ENCODE data around the gene FCHSD2.
"Not testable (repeated sequence)": the region's sequence is repeated elsewhere in the genome, so short reads cannot be mapped to it uniquely, and the experiment has no call there.

FCHSD2 gene

DNA sequence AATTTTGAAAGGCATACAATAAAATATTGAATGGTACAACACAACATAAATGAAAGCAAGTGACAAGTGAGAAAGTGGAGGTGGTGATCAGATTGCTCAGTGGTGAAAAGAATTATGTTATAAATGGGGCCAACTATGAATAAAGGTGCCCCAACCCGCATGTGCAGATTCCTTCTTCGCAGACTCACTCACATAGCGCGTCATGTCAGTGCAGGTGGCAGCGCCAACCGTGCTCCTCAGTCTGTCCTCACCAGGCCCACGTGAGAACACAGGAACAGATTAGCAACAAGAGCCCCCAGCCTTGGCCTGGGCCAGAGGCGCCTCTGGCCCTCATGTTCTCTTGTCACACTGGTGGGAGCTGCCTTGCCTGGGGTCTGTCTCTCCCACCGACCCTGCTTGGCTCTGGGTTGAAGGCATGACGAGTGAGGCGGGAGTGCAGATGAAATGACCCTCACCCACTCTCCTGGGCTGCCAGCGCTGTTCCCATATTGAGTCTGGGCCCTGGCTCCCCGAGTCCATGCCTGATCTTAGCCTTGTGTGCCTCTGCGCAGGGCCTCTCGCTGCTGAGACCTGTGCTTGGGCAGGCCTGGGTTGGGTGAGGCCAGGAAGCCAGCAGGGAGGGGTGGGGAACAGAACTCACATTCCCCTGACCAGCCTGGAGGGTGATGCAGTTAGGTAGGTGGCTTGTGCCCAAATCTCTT, 321.5 kb downstream of the FCHSD2 start:
- DNase-seq (ENCODE audit: low spot score): no peak

DNA sequence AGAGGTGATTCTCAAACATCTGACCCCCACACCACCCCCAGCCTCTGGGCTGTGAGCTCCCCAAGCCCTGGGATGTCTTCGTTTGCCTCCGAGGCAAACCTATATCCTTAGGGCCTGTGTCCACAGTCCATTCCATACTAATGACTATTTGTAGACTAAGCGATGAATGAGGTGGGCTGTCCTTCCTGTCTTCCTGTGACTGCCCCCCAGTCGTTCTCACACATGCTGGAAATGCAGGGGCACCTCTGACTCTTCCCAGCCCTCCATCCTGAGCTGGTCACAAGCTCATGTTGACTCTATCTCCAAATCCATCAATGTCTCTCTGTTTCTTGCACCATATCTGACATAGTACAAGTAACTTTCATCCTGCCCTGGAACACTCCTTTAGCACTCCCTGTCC, 323.1 kb downstream of the FCHSD2 start:
- DNase-seq (ENCODE audit: low spot score): no peak

DNA sequence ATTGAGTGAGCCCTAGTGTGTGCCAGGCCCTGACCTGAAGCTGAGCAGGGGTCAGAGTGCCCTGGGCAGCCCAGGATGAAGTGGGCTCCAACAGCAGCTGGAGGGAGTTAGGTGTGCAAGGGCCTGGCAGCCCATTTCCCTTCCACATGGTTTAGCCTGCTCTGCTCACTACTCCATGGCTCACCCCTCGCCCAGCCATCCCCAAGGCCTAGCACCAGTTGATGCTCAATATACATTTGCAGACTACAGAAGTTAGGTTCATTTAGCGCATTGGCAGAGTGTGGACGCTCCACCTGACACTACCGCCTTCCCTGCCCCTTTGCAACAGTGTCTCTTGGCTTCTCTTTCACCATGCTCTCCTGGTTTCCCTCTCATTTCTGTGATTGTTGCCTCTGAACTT, 324.2 kb downstream of the FCHSD2 start:
- DNase-seq (ENCODE audit: low spot score): no peak

DNA sequence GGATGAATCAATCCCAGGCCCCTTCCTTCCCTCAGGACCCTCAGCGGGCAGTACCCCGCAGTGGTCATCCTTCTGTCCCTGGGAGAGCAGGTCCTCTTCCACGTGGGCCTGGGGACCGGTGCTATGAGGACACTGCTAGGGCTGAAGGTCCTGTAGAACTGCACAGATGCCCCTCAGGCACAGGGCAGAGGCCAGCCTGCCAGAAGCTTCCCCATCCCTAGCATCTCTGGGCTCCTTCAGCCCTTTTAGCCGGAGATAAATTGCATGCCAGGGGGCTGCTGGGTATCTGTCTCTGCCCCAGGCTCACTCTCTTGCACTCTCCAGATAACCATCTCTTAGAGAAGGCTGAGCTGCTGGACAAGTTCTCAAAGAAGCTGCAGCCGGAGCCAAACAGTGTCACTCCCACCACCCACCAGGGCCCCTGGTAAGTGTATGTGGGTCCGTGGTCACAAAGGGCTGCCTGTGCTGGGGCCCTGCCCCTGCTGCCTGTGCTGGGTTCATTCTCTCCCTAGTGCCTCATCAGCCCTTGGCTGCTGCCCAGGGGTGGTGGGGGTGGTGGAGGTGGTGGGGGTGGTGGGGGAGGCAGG, 325.6 kb downstream of the FCHSD2 start:
- no peak for DNase-seq (ENCODE audit: low spot score)

DNA sequence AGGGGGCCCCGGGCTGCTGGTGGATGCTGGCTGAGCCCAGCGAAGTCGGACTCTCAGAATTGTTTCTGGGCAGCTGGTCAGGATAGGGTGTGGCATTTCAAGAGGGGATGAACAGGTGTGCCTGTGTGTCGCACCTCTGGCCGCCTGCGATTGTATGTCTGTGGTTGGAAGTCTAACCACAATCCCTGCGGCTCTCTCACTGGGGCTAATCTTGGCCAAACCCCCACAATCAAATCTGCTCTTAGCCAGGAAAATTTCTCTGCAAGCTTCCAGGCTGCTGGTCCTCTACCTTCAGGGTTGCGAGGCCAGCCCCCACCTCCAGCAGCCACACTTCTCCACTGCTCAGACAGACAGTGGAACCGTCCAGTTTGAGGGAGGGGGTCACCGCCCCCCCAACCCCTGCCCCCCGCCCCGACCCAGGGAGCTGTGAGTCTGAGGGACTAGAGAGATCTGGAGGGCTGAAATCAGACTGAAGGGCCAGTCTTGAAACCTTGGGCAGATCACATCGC, 327.0 kb downstream of the FCHSD2 start:
- no peak for DNase-seq (ENCODE audit: low spot score)

DNA sequence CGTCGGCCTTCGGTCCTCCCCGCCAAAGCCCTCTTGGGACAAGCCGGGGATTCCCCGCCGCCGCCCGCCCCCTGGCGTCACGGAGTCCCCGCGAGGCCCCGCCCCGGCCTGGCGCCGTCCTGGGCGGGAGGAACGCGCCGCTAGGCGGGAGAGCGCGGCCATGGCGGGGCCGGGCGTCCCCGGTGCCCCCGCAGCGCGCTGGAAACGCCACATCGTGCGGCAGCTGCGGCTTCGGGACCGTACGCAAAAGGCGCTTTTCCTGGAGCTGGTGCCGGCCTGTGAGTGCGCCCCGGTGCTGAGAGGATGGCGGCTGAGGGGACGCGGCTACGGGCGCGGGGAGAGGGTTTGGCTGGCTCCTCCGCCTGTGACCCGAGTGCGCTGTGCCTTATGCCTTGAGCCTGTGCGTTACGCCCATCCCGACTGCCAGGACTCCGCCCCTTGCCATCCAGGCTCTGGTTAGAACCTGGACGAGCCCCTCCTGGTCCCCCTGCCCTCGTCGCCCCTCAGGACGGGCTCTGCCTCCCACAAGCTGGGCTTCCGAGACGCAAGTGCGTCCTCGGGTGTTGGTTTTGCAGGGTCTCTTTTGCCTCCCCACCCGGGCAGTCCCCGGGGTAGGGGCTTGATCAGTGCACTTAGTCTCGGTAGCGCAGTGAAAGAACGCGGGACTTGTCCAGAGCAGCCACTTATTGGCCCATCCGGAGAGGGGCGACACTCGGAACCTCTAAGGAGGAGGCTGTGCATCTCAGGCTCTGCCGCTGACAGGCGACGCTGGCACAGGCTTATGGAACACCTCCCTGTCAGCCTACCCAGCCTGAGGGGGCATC, 327.6 kb downstream of the FCHSD2 start, which contains the start of gene ATG16L2:
Gene ATG16L2, plus strand, starts transcription at position 126 of the 824 bp plus-strand sequence. Its CDS starts 35 bp downstream, at position 161.
- peak; percentile 91 for DNase-seq (ENCODE audit: low spot score)

DNA sequence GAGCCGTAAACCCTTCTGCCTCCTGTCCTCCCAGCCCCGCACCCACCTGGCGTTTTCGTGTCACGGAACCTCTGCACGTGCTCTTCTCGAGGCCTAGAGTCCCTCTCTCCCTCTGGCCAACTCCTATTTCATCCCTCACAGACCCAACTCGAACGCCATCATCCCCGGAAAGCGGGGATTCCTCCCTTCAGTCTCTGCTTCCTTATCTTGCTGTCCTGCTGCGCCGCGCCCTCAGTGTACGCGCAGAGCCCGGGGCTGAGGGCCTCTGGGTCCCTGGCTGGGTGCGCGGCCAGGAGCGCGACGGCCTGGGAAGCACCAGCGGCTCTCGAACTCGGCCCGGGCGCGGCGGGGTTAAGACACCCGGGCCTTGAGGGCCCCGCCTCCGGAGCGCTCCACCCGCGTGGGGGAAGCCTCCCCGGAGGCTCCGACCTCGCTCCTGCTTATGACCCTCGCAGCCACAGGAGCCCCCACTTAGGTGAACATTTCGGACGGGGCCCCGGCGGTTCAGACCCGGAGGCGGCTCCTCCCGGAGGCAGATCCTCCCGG, 328.3 kb downstream of the FCHSD2 start:
- DNase-seq (ENCODE audit: low spot score): peak; percentile 88

DNA sequence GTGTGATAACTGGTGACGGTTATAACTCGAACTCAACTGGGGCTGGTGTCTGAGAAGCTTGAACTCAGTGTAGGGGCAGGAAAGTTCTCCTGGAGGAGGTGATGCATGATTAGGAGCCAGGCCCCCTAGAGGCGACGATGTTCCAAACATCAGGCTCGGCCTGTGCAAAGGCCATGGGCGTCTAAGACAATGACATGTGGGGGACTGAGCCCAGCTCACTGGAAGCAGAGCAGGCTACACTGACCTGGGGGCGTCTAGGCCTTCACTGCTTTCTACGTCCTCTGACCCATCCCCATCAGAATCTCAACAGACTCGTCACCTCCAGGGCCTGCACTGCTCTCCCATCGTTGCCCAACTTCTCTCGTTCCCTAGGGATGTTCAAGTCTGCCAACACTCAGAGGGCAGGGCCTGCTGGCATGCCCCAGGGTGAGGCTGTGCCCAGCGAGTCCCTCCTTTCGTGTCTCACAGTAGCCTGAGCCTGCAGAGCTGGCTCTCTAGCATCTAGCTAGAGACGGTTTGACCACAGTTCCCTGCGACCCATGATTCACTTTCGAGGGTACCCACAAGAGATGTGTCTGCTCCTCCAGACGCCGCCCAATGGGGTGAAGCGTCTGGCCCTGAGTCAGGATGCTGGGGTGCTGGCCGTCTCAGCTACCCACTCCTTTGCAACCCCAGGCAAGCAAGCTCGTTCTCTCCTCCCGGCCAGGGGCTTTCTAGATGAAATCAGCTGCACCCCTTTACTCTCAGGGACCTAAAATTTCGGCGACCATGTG, 329.0 kb downstream of the FCHSD2 start:
- no peak for DNase-seq (ENCODE audit: low spot score)

DNA sequence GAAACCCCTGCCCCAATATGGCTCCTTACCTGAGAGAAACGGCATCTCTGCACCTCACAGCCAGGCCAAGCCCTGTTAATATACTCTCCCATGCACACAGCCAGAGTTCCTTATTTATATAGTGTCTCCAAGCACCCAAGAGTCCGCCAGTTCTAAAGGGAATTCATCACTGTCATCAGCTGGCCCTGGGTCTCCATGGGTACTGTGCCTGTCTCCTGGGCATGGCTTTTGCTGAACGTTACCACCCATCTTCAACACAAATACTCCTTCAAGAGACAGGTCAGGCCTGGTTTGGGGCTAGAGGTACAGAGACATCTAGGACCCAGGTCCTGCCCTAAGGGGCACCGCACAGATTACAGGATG, 329.5 kb downstream of the FCHSD2 start:
- no peak for DNase-seq (ENCODE audit: low spot score)

DNA sequence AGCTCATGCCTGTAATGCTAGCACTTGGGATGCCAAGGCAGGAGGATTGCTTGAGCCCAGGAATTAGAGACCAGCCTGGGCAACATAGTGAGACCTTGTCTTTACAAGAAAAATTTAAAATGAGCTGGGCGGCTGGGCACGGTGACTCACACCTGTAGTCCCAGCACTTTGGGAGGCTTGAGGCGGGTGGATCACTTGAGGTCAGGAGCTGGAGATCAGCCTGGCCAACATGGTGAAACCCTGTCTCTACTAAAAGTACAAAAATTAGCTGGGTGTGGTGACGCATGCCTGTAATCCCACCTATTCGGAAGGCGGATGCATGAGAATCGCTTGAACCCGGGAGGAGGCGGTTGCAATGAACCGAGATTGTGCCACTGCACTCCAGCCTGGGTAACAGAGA, 330.4 kb downstream of the FCHSD2 start:
- DNase-seq (ENCODE audit: low spot score): not testable (repeated sequence)

DNA sequence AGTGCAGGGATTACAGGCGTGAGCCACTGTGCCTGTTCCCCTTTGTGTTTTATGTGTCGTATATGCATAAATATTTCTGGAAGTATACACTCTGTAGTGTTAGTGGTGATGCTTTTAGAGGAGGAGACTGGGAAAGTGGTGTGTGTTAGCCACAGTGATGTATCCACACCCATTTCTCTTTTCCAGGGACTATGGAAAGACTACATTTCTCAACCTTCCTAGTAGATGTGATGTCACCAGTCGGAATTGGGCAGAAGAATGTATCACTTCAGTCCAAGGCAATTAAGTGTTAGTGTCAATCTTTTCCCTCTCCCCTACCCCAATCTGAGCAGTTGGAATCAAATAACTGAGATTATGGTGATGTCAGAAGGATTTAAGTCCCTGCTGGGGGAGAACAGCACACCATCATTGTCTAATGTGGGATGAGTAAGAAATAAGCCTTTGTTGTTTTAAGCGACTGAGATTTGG, 333.8 kb downstream of the FCHSD2 start:
- DNase-seq (ENCODE audit: low spot score): no peak

DNA sequence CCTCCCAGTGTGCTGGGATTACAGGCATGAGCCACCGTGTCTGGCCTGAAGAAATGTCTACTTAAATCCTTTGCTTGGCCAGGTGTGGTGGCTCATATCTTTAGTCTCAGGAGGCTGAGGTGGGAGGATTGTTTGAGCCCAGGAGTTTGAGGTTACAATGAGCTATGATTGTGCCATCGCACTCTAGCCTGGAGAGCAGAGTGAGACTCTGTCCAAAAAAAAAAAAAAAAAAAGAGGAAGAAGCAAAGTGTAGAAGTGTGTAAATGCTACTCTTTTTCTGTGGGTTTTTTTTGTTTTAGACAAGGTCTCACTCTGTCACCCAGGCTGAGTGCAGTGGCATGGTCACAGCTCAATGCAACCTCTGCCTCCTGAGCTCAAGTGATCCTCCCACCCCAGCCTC, 334.3 kb downstream of the FCHSD2 start:
- DNase-seq (ENCODE audit: low spot score): no peak

DNA sequence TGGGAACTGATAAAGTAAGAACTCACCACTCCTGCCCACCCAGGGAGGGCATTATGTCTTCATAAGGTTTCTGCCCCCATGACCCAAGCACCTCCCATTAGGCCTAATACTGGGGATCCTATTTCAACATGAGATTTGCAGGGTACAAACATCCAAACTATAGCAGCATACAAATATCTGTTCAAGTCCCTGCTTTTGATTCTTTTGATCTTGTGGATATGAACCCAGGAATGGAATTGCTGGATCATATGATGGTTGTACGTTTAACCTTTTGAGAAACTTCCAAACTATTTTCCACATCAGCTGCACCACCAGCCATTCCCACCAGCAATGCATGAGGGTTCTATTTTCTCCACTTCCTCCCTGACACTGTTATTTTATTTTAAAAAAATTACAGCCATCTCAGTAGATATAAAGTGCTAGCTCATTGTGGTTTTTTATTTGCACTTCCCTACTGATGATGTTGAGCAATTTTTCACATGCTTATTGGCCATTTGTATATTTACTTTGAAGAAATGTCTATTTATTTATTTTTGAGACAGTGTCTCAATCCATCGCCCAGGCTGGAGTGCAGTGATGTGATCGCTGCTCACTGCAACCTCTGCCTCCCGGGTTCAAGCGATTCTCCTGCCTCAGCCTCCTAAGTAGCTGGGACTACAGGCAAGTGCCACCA, 335.0 kb downstream of the FCHSD2 start:
- no peak for DNase-seq (ENCODE audit: low spot score)

DNA sequence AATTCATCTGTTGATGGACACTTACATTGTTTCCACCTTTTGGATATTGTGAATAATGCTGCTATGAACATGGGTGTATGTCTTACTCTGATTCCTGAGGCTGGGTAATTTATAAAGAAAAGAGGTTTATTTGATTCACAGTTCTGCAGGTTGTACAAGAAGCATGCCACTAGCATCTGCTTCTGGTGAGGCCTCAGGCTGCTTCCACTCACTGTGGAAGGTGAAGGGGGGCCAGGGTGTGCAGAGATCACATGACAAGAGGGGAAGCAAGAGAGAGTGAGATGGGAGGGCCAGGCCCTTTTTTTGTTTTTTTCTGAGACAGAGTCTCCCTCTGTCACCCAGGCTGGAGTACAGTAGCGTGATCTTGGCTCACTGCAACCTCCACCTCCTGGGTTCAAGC, 335.7 kb downstream of the FCHSD2 start:
- DNase-seq (ENCODE audit: low spot score): not testable (repeated sequence)

DNA sequence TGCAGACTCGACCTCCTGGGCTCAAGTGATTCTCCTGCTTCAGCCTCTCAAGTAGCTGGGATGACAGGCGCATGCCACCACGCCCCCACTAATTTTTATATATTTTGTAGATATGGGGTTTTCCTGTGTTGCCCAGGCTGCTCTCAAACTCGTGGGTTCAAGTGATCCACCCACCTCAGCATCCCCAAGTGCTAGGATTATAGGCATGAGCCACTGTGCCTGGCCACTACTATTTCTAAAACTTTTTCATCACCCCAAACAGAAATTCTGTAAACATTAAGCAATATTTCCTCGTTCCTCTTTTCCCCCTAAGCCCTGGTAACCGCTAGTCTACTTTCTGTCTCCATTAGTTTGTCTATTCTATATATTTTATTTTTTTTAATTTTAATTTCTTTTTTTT, 336.9 kb downstream of the FCHSD2 start:
- no peak for DNase-seq (ENCODE audit: low spot score)

DNA sequence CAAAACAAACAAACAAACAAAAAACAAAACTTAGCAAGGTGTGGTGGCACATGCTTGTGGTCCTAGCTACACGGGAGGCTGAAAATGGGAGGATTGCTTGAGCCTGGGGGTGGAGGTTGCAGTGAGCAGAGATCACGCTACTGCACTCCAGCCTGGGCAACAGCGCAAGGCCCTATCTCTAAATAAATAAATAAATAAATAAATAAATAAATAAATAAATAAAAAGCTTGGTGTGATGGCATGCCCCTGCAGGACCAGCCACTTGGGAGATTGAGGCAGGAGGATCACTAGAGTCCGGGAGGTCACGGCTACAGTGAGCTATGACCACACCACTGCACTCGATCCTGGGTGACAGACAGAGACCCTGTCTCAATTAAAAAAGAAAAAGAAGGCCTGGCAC, 339.3 kb downstream of the FCHSD2 start:
- no peak for DNase-seq (ENCODE audit: low spot score)

DNA sequence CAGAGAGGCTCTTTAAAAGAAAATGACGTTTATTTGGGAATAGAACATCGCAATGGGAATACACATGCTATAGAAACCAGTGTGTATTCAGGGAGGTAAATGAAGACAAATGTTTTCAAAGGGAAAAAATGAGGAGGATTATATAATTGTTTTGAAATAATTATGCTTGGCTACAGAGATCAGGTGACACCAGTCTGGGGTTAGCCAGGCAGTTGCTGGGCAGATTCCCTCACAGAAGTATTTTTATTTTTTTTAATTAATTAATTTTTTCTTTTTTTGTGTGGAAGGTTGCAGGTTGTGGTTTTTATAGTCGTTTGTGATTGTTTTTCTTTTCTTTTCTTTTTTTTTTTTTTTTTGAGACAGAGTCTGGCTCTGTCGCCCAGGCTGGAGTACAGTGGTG, 342.7 kb downstream of the FCHSD2 start:
- DNase-seq (ENCODE audit: low spot score): no peak

DNA sequence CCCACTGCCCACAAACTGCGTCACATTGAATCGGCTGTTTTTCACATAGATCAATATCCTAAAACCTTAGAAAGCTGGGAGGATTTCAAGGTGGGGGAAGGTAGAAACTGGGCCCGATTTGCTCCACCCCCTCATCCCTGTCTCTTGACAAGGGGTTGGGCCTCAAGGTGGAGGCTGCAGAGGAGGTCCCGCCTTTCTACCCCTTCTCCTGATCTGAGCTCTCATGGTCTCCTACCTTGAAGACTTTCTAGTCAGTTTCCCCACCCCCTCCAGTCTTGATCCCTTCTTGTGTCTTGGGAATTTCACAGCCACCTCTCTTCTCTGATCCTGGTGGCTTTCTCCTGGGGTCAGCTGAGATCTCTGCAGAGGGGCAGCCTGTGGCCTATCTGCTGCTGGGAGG, 343.8 kb downstream of the FCHSD2 start:
- no peak for DNase-seq (ENCODE audit: low spot score)

DNA sequence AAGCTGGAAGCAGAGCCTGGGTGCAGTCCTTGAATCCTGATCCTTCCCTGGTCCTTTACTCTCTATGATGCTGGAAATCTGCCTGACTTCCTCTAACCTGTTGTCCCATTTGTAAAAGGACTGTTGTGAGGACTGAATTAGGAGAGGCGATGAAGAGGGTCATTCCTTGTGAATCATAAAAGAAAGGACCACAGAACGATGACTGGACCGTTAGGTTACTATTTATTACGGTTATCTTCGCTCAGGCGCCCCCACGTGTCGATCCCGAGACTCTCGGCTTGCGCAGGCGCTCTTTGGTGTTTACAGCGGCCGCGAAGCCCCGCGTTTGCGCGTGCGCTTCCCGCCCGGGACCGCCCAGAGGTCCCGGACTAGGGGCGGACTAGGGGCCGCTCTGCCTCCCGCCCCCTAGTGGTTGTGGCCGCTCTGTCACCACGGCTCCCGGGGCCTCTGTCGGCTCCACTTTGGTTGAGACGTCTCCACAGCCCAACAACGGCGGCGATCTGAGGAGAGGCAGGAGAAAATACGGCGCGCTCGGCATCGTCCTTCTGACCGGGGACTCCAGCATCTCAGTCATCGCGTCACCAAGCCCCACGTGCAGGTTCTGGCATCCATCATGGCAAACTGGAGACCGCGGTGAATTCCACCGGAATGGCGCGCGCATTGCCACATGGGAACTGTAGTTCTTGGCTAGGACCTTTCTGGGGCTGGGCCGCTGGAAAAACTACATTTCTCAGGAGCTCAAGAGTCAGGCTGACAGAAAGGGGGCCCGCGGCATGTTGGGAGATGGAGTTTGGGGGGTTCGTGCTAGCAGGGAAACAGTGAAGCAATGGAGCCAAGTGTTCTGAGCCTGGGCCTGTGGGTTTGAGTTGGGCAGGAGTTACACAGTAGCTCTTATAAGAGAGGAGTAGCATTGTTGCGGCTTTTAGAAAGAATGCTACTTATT, 348.4 kb downstream of the FCHSD2 start, which contains the start of gene STARD10:
Gene STARD10, minus strand, starts transcription at position 623 of the 943 bp plus-strand sequence. CDS start 12,866 bp downstream, outside the sequence.
- DNase-seq (ENCODE audit: low spot score): peak; percentile 98

DNA sequence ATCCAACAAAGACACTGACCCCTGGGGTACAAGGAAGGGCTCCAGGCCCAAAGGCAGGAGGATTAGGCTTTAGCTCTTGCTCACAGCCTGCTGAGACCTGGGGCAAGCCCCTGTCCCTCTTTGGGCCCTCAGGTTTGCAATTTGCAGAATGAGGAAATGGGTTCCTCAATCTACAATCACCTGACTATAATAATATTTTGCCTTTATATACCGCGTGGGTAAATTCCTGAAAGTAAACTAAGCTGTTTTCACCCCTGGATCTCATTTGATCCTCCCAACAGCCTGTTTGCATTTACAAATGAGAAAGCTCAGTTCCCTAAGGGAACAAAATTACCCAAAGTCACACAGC, 349.1 kb downstream of the FCHSD2 start:
- no peak for DNase-seq (ENCODE audit: low spot score)

All from putamen (tissue), 1 donor.